Peyer's patch (tissue), 4 donors: Measurements from ENCODE around the gene PLP2.

Experiments used
- POLR2A ChIP-seq, 2 donors: fragments of 450-650 bp; IDR thresholded peaks; one replicate each; pipeline ENCODE4 v1.5.1; 2017; ENCODE audit warnings: antibody characterized with exemption in 2 of 2, mild to moderate bottlenecking in 2 of 2, moderate library complexity in 2 of 2
- TF ChIP-seq, protein P1 (sequence below), 6 experiments: fragments of 450-650 bp in 4 of 6; fragments of 200-600 bp in 2 of 6; sonication (generic) in 1 of 6; IDR thresholded peaks; one replicate each; pipeline ENCODE4 v1.5.1; 2017 to 2019; ENCODE audit warnings: antibody characterized with exemption in 6 of 6, mild to moderate bottlenecking in 3 of 6, moderate library complexity in 1 of 6

DNA sequence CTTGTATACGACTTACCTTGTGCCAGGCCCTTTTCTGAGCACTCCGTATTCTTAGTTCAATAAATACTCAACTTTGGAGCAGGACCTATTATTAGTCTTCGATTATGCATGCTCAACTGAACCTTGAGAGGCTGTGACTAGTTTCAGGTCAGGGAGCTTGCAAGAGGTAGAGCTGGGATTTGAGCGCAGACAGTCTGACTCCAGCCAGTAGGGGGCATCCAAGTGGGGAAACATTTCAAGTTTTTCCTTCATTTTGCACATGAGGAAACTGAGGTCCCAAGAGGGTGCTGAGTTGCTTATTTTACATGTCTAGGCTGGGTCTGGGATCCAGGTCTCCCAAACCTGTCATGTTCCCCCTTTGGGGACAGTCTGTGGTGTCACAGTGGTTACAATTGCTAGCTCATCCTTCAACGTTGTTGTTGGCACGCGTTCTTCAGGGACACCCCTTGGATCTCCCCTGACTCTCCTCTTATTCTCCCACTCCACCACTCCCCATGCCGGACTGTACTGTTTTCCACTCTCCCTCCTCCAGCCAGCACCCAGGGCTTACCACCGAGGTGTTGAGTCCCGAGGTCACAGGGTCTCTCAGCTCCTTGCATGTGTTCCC, 21.1 kb downstream of the PLP2 start:
- no peak for TF ChIP-seq POLR2A (IDR thresholded peaks at IDR 0.05)
- TF ChIP-seq, protein P1, sequence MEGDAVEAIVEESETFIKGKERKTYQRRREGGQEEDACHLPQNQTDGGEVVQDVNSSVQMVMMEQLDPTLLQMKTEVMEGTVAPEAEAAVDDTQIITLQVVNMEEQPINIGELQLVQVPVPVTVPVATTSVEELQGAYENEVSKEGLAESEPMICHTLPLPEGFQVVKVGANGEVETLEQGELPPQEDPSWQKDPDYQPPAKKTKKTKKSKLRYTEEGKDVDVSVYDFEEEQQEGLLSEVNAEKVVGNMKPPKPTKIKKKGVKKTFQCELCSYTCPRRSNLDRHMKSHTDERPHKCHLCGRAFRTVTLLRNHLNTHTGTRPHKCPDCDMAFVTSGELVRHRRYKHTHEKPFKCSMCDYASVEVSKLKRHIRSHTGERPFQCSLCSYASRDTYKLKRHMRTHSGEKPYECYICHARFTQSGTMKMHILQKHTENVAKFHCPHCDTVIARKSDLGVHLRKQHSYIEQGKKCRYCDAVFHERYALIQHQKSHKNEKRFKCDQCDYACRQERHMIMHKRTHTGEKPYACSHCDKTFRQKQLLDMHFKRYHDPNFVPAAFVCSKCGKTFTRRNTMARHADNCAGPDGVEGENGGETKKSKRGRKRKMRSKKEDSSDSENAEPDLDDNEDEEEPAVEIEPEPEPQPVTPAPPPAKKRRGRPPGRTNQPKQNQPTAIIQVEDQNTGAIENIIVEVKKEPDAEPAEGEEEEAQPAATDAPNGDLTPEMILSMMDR (IDR thresholded peaks at IDR 0.05) = peak in 5 of 6 experiments; percentile 40 to 46 (median 45)
